CD4-positive, alpha-beta T cell treated with Interleukin-21 for 1 hour (primary cell): ENCODE data around the gene PRPF19.

ENCODE experiments used
- DNase-seq: peaks from one replicate; pipeline ENCODE4 v3.0.0-alpha.2; 2020

Gene PRPF19

DNA sequence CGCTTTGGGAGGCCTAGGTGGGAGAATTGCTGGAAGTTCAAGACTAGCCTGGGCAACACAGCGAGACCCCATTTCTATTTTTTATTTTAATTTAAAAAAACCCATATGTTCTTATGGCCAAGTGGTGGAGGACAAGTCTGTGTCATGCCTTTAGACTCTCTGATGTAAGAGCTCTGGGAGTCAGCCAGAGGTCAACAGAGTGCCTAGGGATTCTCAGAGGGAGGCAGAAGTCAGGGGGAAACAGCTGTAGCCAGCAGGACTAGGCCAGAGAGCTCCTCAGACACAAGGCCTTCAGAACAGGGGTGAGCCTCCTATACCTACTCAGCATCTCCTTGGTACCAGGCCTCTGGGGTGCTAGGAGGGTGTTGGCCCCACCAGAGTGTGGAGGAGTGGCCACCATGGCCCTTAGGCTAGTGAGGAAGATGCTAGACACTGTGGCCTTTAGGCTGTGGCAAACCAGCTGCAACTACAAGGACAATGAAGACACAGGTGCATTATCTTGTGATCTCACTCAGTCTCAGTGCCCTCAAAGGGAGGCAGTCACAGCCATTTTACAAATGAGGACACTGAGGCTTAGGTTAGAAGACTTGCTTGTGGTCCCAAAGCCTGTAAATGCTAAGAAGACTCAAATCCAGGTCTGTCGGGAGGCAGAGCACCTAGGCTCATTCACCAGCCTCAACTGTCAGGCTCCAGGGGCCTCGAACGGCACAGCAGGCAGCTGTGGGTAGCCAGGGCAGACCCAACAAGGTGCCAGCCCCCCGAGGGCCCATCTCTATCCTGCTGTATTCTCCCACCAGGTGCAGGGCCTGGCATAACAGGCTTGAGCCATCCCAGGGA lies 34.0 kb downstream of the PRPF19 start:
- no peak for DNase-seq

DNA sequence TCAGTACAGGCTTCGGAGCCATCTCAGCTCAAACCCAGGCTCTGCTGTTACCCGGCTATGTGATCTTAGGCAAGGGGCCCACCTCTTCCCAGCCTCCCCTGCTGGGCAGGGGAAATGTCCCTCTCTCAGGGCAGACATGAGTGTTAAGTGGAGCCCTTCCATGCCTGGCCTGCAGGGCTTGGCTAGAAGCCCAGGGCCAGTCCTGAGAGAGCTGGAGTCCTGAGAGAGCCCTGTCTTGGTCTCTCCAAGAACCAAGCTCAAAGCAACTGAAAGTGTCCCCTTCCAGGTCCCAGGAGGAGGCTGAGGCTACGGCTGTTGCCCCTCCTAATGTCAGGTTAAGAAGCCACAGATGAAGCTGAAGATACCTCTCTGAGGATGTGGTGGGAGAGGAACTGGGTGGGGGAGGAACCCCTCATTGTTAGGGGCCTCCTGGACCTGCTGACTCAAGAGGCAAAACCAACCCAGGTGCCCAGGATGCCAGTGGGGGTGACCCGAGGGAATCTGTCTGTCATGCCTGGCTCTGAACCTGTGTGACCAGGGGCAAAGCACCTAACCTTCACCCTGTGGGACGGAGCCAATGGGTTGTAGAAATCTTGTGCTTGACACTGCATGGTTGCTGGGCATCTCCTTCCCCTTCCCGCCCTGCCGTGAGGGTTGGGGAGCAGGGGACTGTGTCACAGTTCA lies 34.9 kb downstream of the PRPF19 start:
- DNase-seq, result peak; percentile 18

DNA sequence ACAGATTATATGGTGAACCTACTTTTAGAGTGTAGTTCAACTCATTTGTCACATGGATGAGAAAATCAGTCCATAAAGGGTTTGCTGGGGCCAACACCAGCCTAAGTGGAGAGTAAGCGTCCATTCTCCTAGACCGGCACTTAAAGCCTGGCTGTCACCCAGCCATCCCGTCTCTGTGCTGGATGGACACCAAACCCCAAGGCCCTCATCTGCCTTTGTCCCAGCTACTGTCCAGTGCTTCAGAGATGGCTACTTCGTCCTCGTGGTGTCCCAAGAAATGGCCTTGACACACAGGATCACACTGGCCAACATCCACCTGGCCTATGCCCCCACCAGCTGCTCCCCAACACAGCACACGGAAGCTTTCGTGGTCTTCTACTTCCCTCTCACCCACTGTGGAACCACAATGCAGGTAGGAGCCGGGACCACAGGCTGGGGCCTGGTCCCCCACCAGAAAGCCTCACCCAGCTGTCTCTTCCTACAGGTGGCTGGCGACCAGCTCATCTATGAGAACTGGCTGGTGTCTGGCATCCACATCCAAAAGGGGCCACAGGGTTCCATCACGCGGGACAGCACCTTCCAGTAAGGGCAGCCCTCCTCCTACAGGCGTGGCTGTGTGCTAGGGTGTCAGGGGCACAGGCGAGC lies 35.5 kb downstream of the PRPF19 start:
- DNase-seq, result no peak

DNA sequence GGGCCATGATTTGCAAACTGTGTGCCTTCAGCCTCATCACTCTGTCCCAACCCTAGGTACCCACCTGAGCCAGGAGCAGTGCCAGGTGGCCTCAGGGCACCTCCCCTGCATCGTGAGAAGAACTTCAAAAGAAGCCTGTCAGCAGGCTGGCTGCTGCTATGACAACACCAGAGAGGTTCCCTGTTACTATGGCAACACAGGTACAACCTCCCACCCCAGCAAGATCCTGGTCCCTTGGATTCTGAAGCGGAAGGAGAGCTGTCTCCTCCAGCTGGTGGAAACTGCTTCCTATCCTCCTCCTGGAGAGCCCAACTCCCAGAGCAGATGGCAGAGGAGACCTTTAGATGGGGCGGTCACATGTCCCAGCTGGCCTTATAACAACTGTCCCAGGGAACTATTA lies 36.1 kb downstream of the PRPF19 start:
- DNase-seq, result peak; percentile 25

DNA sequence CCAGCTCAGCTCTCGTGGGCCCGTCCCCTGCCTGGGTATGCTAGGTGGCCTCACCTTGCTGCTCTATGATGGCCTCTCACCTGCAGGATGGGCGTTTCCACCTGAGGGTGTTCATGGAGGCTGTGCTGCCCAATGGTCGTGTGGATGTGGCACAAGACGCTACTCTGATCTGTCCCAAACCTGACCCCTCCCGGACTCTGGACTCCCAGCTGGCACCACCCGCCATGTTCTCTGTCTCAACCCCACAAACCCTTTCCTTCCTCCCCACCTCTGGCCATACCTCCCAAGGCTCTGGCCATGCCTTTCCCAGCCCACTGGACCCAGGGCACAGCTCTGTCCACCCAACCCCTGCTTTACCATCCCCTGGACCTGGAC lies 36.9 kb downstream of the PRPF19 start:
- DNase-seq, result no peak

DNA sequence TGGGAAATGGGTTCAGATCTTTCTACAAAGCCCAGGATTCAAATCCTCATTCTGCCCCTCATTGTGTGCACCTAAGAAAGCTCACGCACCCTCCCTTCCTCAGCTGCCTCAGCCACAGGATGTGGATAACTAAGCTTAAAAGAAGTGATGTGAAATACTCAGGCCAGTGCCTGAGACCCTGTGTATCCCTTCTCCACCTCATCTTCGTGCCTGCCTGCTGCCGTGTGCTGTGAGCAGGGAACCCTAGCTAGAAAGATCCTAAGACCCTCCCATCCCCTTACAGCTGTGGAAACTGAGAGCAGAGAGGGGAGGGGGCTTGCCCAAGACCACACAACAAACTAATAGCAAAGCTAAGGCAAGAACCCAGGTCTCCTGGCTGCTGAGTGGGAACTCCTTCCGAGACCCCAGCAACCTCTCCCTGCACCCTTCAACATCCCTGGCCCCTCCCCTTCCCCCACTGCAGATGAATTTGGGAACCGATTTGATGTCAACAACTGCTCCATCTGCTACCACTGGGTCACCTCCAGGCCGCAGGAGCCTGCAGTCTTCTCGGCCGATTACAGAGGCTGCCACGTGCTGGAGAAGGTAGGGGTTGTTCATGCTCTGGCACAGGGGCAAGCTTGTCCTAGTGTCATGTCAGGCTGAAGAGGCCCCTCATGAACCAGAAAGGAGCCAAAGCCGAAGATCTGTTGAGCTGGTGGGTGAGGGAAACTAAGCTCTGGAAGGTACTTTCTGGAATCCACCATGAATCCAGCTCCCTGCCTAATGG lies 37.5 kb downstream of the PRPF19 start:
- DNase-seq, result no peak

DNA sequence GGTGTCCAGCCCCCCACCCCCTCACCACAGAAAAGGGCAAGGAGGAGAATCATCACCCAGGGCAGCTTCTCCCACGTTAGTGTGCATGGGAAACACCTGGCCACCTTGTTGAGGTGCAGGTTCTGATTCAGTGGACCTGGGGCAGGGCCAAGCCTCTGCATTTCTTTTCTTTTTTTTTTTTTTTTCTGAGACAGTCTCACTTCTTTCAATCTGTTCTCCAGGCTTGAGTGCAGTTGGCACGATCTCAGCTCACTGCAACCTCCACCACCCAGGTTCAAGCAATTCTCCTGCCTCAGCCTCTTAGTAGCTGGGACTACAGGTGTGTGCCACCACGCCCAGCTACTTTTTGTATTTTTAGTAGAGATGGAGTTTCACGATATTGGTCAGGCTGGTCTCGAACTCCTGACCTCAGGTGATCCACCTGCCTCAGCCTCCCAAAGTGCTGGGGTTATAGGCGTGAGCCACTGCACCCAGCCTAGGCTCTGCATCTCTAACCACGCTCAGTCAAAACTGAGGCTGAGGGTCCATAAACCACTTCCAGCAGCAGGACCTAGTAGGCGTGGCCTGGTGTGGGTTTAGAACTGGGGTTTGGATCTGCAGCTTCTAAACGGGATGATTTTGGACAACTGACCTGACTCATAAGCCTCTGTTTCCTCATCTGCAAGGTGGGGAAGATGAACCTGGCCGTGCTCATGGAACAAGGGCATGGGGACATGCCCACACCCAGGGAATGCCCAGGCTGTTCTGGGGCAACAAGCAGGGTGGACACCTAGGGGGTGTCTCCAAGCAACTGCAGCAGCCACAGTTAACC lies 38.3 kb downstream of the PRPF19 start:
- DNase-seq, result no peak

DNA sequence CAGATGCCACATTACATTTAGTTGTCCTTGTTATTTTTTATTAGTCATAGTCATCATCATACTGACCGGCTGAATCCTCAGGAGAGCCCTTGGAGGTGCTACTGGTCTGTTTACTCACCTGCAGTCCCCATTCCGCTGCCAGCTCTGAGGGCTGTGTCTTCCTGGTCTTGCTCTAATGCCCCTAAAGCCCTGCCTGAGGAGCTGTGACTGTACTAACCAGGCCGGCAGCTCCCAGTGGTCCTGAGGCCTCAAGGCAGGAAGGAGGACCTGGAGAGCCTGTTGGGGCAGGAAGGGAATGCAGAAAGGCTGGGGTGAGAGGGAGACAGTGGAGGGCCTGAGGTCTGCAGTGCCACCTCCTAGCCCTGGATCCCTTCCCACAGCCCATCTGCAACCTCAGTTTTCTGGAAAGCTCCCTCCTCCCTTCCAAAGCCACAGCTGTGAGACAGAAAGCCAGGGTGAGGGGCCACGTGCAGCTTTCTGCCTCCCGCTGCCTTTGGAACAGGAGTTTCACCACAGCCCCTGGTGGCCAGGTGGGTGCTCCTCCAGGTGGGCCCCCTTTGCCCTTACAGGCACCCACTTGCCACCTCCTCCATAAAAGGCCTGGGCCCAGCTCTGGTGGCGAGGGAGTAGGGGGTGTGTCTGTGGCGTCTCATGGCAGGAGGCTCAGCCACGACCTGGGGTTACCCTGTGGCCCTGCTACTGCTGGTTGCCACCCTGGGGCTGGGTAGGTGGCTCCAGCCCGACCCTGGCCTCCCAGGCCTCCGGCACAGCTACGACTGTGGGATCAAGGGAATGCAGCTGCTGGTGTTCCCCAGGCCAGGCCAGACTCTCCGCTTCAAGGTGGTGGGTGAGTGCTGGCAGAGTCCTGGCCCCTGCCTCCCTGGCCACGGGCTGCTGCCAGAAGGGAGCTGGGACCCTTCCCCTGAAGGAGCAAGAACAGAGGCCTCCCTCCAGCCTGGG lies 39.2 kb downstream of the PRPF19 start, which contains the start of gene ZP1:
ZP1 (plus strand) TSS at position 632 of the 960 bp plus-strand sequence; CDS start at position 652, 20 bp downstream.
- DNase-seq, result no peak

DNA sequence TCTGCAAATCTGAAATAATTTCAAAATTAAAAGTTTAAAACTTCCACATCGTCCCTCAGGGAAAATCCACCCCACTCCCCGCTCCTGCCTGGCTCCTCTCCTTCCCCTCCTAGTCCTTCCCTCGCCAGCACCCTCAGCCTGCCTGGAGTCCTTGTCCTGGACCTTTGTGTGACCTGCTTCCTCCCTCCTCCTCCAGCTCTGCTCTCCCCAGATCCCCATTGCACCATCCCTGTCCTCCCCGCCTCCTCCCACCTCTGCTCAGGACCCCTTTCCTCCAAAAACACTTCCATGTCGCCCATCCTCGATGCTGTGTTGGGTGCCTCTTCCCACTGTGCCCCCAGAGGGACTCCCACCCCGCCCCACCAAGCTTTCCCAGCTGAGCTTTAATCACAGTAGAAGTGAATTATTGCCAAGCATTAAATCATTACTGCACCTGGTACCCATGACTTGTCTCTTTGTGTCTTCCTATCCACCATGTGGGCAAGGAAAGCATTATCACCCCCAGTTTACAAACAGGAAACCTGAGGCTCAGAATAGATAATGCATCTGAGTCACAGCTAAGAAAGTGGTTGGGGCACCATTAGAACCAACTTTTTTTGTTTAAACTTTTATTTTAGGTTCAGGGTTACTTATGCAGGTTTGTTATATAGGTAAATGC lies 41.4 kb downstream of the PRPF19 start:
- no peak for DNase-seq

DNA sequence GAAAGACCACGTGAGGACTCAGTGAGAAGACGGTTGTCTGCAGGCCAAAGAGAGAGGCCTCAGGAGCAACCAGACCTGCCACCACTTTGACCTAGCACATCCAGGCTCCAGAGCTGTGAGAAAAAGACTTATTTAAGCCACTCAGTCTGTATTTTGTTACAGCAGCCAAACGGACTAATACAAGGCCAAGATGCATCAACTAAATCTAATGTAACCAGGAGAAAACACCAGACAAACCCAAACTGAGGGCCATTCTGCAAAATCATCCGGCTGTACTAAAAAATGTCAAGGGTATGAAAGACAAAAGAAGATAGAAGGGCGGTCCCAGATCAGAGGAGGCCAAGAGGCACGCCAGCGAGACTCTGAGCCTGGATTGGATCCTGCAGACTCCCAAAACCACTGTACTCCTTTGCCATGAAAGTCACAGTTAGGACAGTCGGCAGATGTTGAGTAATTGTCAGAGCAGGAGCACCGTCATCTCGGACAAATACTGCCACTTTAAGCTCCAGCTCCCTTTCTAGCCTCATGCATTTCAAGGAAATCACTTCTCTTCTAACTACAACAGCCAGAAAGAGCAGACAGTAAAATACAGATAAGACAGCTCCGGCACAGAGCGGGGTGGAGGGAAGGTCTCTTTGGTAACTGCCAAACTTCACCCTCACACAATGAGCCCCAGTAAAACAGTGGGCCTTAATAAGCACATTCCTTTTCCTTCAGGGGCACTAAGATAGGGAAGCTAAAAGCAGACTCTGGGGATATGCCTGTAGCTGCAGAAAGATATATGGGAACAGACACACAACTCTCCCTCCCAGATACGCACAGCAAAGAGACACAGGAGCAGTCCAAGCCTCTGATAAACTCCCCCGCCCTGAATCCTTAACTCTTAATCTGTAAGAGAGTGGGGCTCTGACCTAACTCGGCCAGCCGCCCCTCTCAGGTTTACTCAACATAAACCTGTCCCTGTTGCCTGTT lies 42.5 kb downstream of the PRPF19 start:
- no peak for DNase-seq

DNA sequence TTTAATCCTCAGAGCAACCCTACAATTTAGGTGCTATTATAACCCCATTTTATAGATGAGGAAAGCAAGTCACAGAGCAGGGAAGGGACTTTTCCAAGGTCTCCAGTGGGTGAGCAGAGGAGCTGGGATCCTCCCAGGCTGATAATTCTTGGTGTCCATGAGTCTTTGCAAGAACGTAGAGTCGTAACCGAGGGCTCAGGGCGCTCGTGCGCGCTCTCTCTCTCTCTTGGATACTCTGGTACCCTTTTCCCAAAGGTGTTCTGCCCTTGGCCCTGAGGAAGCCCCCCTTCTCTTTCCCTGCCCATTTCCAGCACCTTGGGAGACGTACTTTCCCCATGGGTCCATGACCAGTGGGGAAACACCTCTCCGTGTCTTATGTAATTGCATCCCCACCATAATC lies 44.2 kb downstream of the PRPF19 start:
- no peak for DNase-seq

DNA sequence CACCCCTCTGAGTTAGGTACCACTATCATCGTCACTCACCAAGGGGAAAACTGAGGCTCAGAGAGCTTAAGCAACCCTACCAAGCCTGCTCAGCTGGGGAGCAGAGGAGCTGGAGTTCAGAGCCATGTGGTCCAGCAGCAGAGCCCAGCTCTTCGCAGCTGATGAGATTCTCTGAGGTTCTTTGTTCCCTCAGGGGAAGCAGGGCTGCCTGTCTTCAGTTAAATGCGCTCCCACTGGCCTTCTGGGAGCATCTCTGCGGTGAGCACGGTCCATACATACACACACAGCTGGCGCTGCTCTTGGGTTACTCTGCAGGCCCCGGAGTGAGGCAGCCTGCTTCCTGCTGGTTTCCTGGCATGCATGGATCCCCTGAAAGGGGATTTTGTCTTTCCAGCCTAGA lies 45.4 kb downstream of the PRPF19 start:
- DNase-seq, result no peak

DNA sequence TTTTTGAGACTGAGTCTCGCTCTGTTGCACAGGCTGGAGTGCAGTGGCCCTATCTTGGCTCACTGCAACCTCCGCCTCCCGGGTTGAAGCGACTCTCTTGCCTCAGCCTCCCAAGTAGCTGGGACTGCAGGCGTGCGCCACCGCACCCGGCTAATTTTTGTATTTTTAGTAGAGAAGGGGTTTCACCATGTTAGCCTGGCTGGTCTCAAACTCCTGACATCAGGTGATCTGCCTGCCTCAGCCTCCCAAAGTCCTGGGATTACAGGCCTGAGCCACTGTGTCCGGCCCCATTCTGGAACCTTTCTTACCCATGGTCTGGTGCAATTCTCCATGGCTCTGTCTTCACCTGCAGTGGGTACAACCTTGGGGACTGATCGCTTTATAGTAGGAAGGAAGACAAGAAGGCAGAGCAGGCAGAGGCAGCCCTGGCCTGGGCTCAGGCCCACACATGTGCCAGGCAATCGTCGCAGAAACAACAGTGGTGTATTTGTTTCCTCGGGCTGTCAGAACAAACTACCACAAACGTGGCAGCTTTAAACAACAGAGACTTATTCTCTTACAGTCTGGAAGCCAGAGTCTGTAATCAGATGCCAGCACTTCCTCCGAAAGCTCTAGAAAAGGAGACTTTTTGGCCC lies 46.7 kb downstream of the PRPF19 start:
- DNase-seq, result no peak

DNA sequence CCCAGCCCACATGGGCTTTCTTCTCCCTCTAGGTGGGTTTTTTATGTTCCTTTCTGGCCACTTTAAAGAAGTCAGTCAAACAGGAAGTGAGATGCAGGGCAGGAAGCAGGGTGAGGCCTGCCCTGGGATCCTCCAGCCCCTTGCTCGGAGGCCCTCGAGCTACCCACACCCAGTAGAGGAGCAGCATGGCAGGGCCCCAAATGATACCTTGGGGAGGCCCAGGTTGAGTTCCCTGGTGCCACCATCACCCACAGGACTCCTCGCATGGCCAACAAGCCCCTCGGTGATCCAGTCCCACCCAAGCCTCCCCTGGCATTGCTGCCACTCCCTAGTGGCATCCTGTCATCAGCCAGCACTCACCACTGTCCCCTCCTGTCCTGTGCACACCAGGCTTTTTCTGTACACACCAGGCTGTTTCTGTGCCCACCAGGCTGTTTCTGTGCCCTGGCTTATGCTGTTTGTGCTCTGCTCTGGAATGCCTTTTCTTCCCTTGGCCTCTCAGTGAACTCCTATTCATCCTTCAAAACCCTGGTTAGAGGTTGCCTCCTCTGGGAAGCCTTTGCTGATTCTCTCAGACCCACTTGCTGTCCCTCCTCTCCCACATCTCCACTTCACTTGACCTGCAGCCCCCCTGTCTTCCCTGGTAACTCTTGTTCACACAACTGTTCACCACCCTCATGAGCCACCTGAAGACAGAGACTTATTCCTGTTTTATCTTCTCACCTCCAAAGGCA lies 47.5 kb downstream of the PRPF19 start:
- DNase-seq, result no peak

DNA sequence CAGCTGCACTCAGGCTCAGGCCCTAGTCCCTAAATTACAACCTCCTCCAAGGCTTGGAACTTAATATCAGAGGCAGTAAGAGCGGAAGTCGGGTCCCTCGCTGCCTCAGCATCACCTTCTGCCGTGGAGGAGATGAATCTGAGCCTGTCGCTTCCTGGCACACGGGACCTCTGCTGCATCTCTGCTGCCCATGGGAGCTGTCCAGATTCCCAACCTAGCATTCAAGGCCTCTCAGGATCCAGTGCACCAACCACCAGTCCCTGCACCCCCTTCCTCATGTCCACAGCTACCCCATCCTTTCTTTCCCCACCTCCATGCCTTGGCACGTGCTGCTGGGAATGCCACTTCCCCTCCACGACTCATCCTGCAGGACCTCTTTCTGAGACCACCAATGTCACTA lies 48.1 kb downstream of the PRPF19 start:
- no peak for DNase-seq

DNA sequence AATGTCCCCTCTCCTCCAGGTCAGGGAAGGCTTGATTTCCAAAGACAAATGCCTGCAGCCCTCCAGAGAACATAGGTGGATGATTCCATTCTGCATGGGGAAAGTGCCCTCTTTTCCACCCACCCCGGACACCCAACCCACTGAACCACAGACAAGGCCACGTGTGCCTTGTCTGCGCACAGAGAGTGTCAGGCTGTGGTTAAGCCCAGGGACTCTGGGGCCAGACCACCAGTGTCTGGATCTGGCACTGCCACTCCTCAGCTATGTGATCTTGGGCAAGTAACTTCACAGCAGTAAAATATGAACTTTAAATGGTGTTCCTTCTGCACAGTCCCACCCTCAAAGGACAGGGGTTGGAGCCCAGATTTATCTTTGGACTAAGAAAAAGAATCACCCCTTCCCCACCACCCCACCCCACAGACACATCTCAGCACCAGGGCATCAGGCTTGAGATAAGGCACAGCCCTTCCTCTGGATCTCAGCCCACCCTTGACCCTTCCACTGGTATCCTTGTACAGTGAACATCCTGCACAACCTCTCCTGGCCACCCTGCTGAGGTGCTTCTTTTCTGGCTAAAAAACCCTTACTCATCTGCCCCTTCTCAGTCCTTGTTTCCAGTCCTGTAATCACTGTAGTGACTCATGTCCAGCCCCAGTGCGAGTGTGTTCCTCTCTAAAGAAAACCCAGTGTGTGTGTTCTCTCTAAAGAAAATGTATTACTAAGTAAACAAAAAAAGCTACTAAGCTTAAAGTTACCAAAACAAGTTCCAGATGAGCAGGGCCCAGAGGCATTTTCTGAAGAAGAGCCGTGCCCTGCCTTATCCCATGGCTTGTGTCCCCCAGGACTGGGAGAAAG lies 48.8 kb downstream of the PRPF19 start:
- DNase-seq, result no peak
